Measurements from ENCODE around the gene MKI67.

DNA sequence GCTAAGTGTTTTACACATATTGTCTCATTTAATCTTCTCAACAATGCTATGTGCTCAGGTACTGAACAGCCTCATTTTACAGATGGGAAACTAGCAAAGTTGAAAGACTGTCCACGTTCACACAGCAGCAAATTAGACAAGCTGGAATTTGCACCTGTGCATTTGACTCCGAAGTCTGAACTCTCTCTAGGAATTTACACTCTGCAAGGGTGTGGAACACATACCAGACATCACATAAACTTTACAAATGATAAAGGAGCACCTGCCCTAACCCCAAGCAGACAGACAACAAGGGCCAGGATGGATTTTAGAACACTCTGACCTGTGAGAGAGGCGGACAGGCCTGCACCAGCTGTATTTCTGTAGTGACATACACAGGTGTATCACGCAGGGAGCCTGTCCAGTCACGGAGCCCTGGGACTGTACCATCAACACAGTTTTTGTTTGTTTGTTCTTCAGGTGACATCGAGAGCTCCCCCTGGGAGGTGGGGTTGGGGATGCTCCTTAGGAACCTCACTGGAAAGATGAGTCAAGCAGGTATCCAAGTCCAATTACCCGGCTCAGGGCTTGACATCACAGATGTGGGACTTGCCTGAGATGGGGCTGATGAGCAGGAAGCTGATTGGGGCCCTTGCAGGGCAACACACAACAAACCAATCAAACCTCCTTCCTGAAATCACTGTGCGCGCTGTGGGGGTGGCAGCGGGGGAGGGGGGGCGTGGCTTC, 31.0 kb downstream of the MKI67 start:
- TF ChIP-seq, protein P1, sequence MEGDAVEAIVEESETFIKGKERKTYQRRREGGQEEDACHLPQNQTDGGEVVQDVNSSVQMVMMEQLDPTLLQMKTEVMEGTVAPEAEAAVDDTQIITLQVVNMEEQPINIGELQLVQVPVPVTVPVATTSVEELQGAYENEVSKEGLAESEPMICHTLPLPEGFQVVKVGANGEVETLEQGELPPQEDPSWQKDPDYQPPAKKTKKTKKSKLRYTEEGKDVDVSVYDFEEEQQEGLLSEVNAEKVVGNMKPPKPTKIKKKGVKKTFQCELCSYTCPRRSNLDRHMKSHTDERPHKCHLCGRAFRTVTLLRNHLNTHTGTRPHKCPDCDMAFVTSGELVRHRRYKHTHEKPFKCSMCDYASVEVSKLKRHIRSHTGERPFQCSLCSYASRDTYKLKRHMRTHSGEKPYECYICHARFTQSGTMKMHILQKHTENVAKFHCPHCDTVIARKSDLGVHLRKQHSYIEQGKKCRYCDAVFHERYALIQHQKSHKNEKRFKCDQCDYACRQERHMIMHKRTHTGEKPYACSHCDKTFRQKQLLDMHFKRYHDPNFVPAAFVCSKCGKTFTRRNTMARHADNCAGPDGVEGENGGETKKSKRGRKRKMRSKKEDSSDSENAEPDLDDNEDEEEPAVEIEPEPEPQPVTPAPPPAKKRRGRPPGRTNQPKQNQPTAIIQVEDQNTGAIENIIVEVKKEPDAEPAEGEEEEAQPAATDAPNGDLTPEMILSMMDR (IDR thresholded peaks at IDR 0.05), result no peak
- no peak for TF ChIP-seq POLR2A (IDR thresholded peaks at IDR 0.05)

Data from lower leg skin (tissue), 3 donors.